Stomach (tissue), 9 donors: ENCODE data around the gene NBDY. TPM values are rescaled to one million over a fixed set of nuclear protein-coding genes. Genes with fewer than 3 reads are reported as not detected.
A peak's percentile ranks its signal among the peaks of the same experiment; 100 is the strongest.

Source experiments
- DNase-seq, 2 donors: peaks; one replicate each; pipeline versions ENCODE4 v3.0.0 to v3.0.0-alpha.2; 2013 to 2019
- H3K27ac ChIP-seq, 5 donors: fragments of 200-600 bp in 4 of 5; sonication (generic) in 4 of 5; one replicate each; pipeline ENCODE4 v1.5.1; 2013 to 2019; ENCODE audit warnings: mild to moderate bottlenecking in 1 of 5, moderate library complexity in 1 of 5
- H3K27me3 ChIP-seq, 3 donors: fragments of 200-600 bp; sonication (generic); one replicate each; pipeline ENCODE4 v1.5.1; 2017 to 2019; ENCODE audit warnings: mixed run types in 1 of 3
- H3K36me3 ChIP-seq, 4 donors: fragments of 200-600 bp; sonication (generic); 1 replicate in 3 of 4; 2 replicates in 1 of 4; pipeline ENCODE4 v1.5.1; 2016 to 2019
- H3K4me1 ChIP-seq, 4 donors: fragments of 200-600 bp; sonication (generic); one replicate each; pipeline ENCODE4 v1.5.1; 2016 to 2019
- H3K4me3 ChIP-seq, 4 donors: fragments of 200-600 bp; sonication (generic) in 3 of 4; one replicate each; pipeline ENCODE4 v1.5.1; 2016 to 2019; ENCODE audit warnings: mild to moderate bottlenecking in 1 of 4
- H3K9me3 ChIP-seq, 4 donors: fragments of 200-600 bp; sonication (generic); one replicate each; pipeline ENCODE4 v1.5.1; 2016 to 2019
- CTCF ChIP-seq, 7 experiments: fragments of 450-650 bp in 4 of 7; fragments of 200-600 bp in 3 of 7; sonication (generic) in 3 of 7; IDR thresholded peaks; one replicate each; pipeline ENCODE4 v1.5.1; 2016 to 2019; ENCODE audit warnings: antibody characterized with exemption in 7 of 7, control low read depth in 2 of 7, mild to moderate bottlenecking in 1 of 7
- EP300 ChIP-seq: sonication (generic); formaldehyde crosslinking; IDR thresholded peaks from one replicate; pipeline ENCODE4 v1.6.1; 2017; ENCODE audit warnings: antibody characterized with exemption
- POLR2A ChIP-seq, 4 donors: fragments of 450-650 bp; IDR thresholded peaks; one replicate each; pipeline ENCODE4 v1.6.1; 2016; ENCODE audit warnings: antibody characterized with exemption in 4 of 4, control low read depth in 2 of 4, mild to moderate bottlenecking in 1 of 4, moderate library complexity in 1 of 4
- POLR2AphosphoS5 ChIP-seq, 3 donors: sonication (generic); formaldehyde crosslinking; IDR thresholded peaks; one replicate each; pipeline ENCODE4 v1.6.1; 2016; ENCODE audit warnings: antibody characterized with exemption in 3 of 3
- WGBS, 5 donors: extraction: QIAGEN DNeasy Blood & Tissue Kit in 3 of 5; methylation state at CpG; one replicate each; pipeline versions ENCODE4 v1.1.5 to v1.1.7; 2013 to 2018; 5-methylcytosine and 5-hydroxymethylcytosine counted together
- intact Hi-C: fragments of 100-400 bp; cut with DNase I; formaldehyde crosslinking; loops from one replicate; pipeline ENCODE4 v1.15.1; 2023; ENCODE audit warnings: low total_unique reads
- polyA plus RNA-seq, 3 donors: library from polyadenylated mRNA; stranded (reverse); fragments of 200-250 nt; gene quantifications; one replicate each; pipeline ENCODE4 v1.2.3, GENCODE V29; 2013
- total RNA-seq, 5 donors: library from RNA; depleted of rRNA; stranded (reverse); fragments of >200 nt; gene quantifications; one replicate each; pipeline versions ENCODE4 v1.1.0 to v1.2.3, GENCODE V29; 2014 to 2016
- donor health status: healthy with polysubstance abuse.
- donor health status: Bipolar disorder and iron deficiency.
- donor health status: healthy.

NBDY gene
- total and polyA plus RNA-seq, 8 donors = 5.7 to 46.6 (median 16.5) TPM; not detected in 1

GRCh38 chrX:56813318-56813837, 84.3 kb downstream of the NBDY start:
- 58 to 75% (median 59%) methylated on average over 3 to 7 of the region's 7 CpGs for WGBS, 5 donors
- Histone ChIP-seq H3K4me1 (peaks cover 0 to 18% (median 11%) of the 10 kb centered on the region in 4 donors), H3K36me3 (peaks cover 0 to 5% (median 2%) of the 10 kb centered on the region in 4 donors), H3K9me3 (peaks cover 0 to 3% (median 0%) of the 10 kb centered on the region in 4 donors), H3K4me3 (no peak overlapping the region), H3K27me3 (peaks cover 0 to 9% (median 0%) of the 10 kb centered on the region in 3 donors), H3K27ac (peak overlapping the region in 2 of 5 donors; percentile 36 to 39)
- peak in 1 of 2 donors; percentile 20 for DNase-seq
- no peak for TF ChIP-seq CTCF (IDR thresholded peaks at IDR 0.05)
- no peak for TF ChIP-seq EP300
- TF ChIP-seq POLR2A (IDR thresholded peaks at IDR 0.05) = no peak
- no peak for TF ChIP-seq POLR2AphosphoS5 (IDR thresholded peaks at IDR 0.05)
- intact Hi-C loops = no loop called here

GRCh38 chrX:56817179-56817578, 88.1 kb downstream of the NBDY start:
- Histone ChIP-seq H3K4me3 (no peak overlapping the region), H3K4me1 (peaks cover 0 to 14% (median 9%) of the 10 kb centered on the region in 4 donors), H3K36me3 (peaks cover 0 to 5% (median 2%) of the 10 kb centered on the region in 4 donors), H3K27ac (no peak overlapping the region), H3K27me3 (no peaks in the 10 kb centered on the region), H3K9me3 (peaks cover 0 to 3% (median 0%) of the 10 kb centered on the region in 4 donors)
- 65 to 92% (median 71%) methylated on average over 5 of the region's 5 CpGs for WGBS, 5 donors
- intact Hi-C loops = no loop called here
- TF ChIP-seq POLR2AphosphoS5 (IDR thresholded peaks at IDR 0.05) (no peak), CTCF (IDR thresholded peaks at IDR 0.05) (no peak), EP300 (no peak), POLR2A (IDR thresholded peaks at IDR 0.05) (no peak)
- DNase-seq = no peak

- 77 to 96% (median 91%) methylated on average over 2 of the region's 2 CpGs for WGBS, 5 donors
- Histone ChIP-seq H3K9me3 (peaks cover 0 to 19% (median 9%) of the 10 kb centered on the region in 4 donors), H3K27me3 (peaks cover 0 to 3% (median 0%) of the 10 kb centered on the region in 3 donors), H3K4me1 (no peaks in the 10 kb centered on the region), H3K36me3 (no peaks in the 10 kb centered on the region), H3K4me3 (no peak overlapping the region), H3K27ac (no peak overlapping the region)
- no peak for DNase-seq
- intact Hi-C loops = no loop called here
- TF ChIP-seq EP300 (no peak), POLR2AphosphoS5 (IDR thresholded peaks at IDR 0.05) (no peak), CTCF (IDR thresholded peaks at IDR 0.05) (no peak), POLR2A (IDR thresholded peaks at IDR 0.05) (no peak)
Observed at GRCh38 chrX:56826020-56826419, 97.0 kb downstream of the NBDY start.

GRCh38 chrX:56833626-56834025, 104.6 kb downstream of the NBDY start:
- 69 to 90% (median 71%) methylated on average over 2 of the region's 2 CpGs for WGBS, 5 donors
- Histone ChIP-seq H3K27me3 (peaks cover 0 to 3% (median 3%) of the 10 kb centered on the region in 3 donors), H3K27ac (no peak overlapping the region), H3K36me3 (no peaks in the 10 kb centered on the region), H3K9me3 (peaks cover 0 to 9% (median 0%) of the 10 kb centered on the region in 4 donors), H3K4me1 (no peaks in the 10 kb centered on the region), H3K4me3 (no peak overlapping the region)
- TF ChIP-seq POLR2AphosphoS5 (IDR thresholded peaks at IDR 0.05) (no peak), POLR2A (IDR thresholded peaks at IDR 0.05) (no peak), CTCF (IDR thresholded peaks at IDR 0.05) (no peak), EP300 (no peak)
- intact Hi-C loops = no loop called here
- no peak for DNase-seq
